GM12872 (cell line): Measurements from ENCODE around the gene GRAMD1C.

Experiments
- CTCF ChIP-seq: IDR thresholded peaks from 3 replicates; pipeline ENCODE4 v1.5.1; 2011; ENCODE audit warnings: low read depth, mild to moderate bottlenecking, low read length, moderate library complexity; ENCODE audit not compliant: insufficient read depth

The GRAMD1C gene

GRCh38 chr3:113954091-113954685 is 115.6 kb downstream of the GRAMD1C start:
- no peak for TF ChIP-seq CTCF

GRCh38 chr3:113963879-113964278 is 125.3 kb downstream of the GRAMD1C start:
- TF ChIP-seq CTCF, result no peak

- no peak for TF ChIP-seq CTCF
Observed at GRCh38 chr3:113966172-113966571, 127.6 kb downstream of the GRAMD1C start.

GRCh38 chr3:113968986-113969385 is 130.4 kb downstream of the GRAMD1C start:
- no peak for TF ChIP-seq CTCF

- TF ChIP-seq CTCF, result no peak
Observed at GRCh38 chr3:113977822-113978221, 139.2 kb downstream of the GRAMD1C start.

GRCh38 chr3:113979916-113980315 is 141.3 kb downstream of the GRAMD1C start:
- TF ChIP-seq CTCF, result no peak

- TF ChIP-seq CTCF, result no peak
Observed at GRCh38 chr3:113981803-113982202, 143.2 kb downstream of the GRAMD1C start.
